Kidney epithelial cell (primary cell): ENCODE data around the gene PIM1. TPM values are rescaled to one million over a fixed set of nuclear protein-coding genes. Genes with fewer than 3 reads are reported as not detected.
"Not testable (repeated sequence)": the region's sequence is repeated elsewhere in the genome, so short reads cannot be mapped to it uniquely, and the experiment has no call there.

Source experiments
- DNase-seq: peaks from one replicate; pipeline ENCODE4 v3.0.0-alpha.2; 2010; ENCODE audit warnings: low read depth
- H3K27me3 ChIP-seq: 2 replicates; pipeline ENCODE4 v1.6.0; 2011; ENCODE audit warnings: low read length; ENCODE audit not compliant: control insufficient read depth, insufficient read depth
- H3K36me3 ChIP-seq: 2 replicates; pipeline ENCODE4 v1.5.1; 2011; ENCODE audit warnings: low read length; ENCODE audit not compliant: control insufficient read depth, insufficient read depth
- H3K4me3 ChIP-seq: 2 replicates; pipeline ENCODE4 v1.5.1; 2011; ENCODE audit warnings: low read depth, mild to moderate bottlenecking, control low read depth, low read length
- CTCF ChIP-seq: IDR thresholded peaks from 2 replicates; pipeline ENCODE4 v1.5.1; 2011; ENCODE audit warnings: mild to moderate bottlenecking, moderate library complexity, low read length, control low read depth, inconsistent platforms; ENCODE audit not compliant: insufficient read depth, poor library complexity, severe bottlenecking
- total RNA-seq: library from RNA; depleted of rRNA; stranded (reverse); fragments of >200 nt; gene quantifications from 2 replicates; pipeline ENCODE4 v1.2.3, GENCODE V29; 2015

The PIM1 gene
- total RNA-seq, 1 donor from 2014 or later, result 18.2 TPM

GRCh38 chr6:37182736-37183590 is 13.0 kb downstream of the PIM1 start:
- no peak for DNase-seq
- no peak for TF ChIP-seq CTCF
- Histone ChIP-seq H3K4me3 (no peak overlapping the region), H3K27me3 (no peaks in the 10 kb centered on the region), H3K36me3 (no peaks in the 10 kb centered on the region)

- H3K27me3 ChIP-seq, H3K4me3 ChIP-seq, DNase-seq, H3K36me3 ChIP-seq: not testable (repeated sequence)
Observed at GRCh38 chr6:37185949-37186720, 16.2 kb downstream of the PIM1 start.

- Histone ChIP-seq H3K36me3 (no peaks in the 10 kb centered on the region), H3K4me3 (no peak overlapping the region), H3K27me3 (no peaks in the 10 kb centered on the region)
- TF ChIP-seq CTCF, result no peak
- DNase-seq, result no peak
Observed at GRCh38 chr6:37187321-37188022, 17.5 kb downstream of the PIM1 start.

- no peak for DNase-seq
- TF ChIP-seq CTCF, result no peak
- H3K36me3 ChIP-seq, result no peaks in the 10 kb centered on the region
- H3K27me3 ChIP-seq, result no peaks in the 10 kb centered on the region
- no peak overlapping the region for H3K4me3 ChIP-seq
Observed at GRCh38 chr6:37188962-37189510, 19.1 kb downstream of the PIM1 start.

- Histone ChIP-seq H3K4me3 (no peak overlapping the region), H3K36me3 (no peaks in the 10 kb centered on the region), H3K27me3 (no peaks in the 10 kb centered on the region)
- no peak for DNase-seq
- no peak for TF ChIP-seq CTCF
Observed at GRCh38 chr6:37190159-37190535, 20.2 kb downstream of the PIM1 start.

- no peaks in the 10 kb centered on the region for H3K36me3 ChIP-seq
- no peak overlapping the region for H3K4me3 ChIP-seq
- no peak for DNase-seq
- no peak for TF ChIP-seq CTCF
- H3K27me3 ChIP-seq, result no peaks in the 10 kb centered on the region
Observed at GRCh38 chr6:37192666-37193065, 22.7 kb downstream of the PIM1 start.

GRCh38 chr6:37194886-37195285 is 24.9 kb downstream of the PIM1 start:
- not testable (repeated sequence) for H3K4me3 ChIP-seq, H3K36me3 ChIP-seq, DNase-seq, H3K27me3 ChIP-seq

- not testable (repeated sequence) for DNase-seq, H3K36me3 ChIP-seq, H3K4me3 ChIP-seq, H3K27me3 ChIP-seq
Observed at GRCh38 chr6:37196451-37196850, 26.5 kb downstream of the PIM1 start.
